ENCODE results near the gene PUS7.
A peak's percentile ranks its signal among the peaks of the same experiment; 100 is the strongest.

PUS7 gene, protein sequence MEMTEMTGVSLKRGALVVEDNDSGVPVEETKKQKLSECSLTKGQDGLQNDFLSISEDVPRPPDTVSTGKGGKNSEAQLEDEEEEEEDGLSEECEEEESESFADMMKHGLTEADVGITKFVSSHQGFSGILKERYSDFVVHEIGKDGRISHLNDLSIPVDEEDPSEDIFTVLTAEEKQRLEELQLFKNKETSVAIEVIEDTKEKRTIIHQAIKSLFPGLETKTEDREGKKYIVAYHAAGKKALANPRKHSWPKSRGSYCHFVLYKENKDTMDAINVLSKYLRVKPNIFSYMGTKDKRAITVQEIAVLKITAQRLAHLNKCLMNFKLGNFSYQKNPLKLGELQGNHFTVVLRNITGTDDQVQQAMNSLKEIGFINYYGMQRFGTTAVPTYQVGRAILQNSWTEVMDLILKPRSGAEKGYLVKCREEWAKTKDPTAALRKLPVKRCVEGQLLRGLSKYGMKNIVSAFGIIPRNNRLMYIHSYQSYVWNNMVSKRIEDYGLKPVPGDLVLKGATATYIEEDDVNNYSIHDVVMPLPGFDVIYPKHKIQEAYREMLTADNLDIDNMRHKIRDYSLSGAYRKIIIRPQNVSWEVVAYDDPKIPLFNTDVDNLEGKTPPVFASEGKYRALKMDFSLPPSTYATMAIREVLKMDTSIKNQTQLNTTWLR

DNA sequence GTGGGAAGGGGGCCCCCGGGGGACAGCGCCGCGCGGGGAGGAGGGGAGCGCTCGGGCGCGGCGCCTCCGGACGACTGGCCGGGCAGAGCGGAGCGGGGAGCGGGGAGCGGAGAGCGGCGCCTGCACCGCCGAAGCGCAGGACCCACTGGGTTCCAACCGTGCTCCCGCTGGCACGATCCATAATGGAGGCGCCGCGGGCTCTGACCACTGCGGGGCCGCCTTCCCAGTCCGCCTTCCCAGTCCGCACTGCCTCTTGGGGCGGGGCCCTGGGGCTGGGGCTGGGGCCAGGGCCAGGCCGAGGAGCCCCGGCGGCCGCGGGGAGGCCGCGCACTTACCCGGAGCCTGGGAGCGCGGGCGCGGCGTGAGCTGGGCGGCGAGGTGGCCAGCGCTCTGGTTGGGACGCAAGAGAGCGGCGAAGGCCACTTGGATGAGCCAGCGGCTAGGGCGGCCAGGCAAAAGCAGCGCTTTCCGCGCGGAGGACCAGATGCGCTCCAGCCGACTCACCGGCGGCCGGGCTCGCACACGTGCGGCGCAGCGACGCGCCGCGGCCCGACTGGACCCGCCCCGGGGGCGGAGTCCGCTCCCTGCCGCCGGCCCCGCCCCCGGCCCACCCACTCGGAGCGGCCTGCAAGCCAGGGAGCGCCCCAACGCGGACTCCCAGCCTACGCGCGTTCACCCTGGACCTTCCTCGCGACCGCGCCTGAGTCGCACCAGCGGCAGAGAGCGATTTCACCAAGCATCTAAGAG lies at the start of gene PUS7:
TSS of gene PUS7 (minus strand) at position 555 of the 747 bp plus-strand sequence. CDS start 13,759 bp downstream, outside the sequence.
- in situ Hi-C loops (cut with HindIII; ENCODE audit: low sequenced_read_pairs) = no loop called here
- TF ChIP-seq CTCF (IDR thresholded peaks at IDR 0.05; ENCODE audit: low read depth, low read length) = no peak
- DNase-seq (ENCODE audit: low read depth, low spot score) = peak; percentile 91
- peak within 1 kb of the TSS; percentile 76 for H3K4me3 ChIP-seq (ENCODE audit: low read depth, low read length)

DNA sequence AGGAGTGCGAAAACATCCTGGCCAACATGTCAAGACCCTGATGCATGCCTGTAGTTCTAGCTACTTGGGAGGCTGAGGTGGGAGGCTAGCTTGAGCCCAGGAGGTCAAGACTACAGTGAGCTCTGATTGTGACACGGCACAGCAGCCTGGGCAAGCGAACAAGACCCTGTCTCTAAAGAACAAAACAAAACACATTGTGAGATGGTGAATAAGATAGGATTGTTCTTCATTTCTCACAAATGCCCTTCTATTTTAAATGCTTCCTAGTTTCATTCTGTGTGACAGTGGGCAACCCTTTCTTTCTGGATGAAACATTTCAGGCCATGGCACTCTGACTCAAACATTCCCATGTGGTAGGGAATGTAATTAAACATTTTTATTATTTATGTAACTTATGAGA lies 45.8 kb upstream of the PUS7 start:
- DNase-seq (ENCODE audit: low read depth, low spot score) = no peak
- in situ Hi-C loops (cut with HindIII; ENCODE audit: low sequenced_read_pairs) = no loop called here
- TF ChIP-seq CTCF (IDR thresholded peaks at IDR 0.05; ENCODE audit: low read depth, low read length) = no peak
- H3K4me3 ChIP-seq (ENCODE audit: low read depth, low read length) = no peak overlapping the region

DNA sequence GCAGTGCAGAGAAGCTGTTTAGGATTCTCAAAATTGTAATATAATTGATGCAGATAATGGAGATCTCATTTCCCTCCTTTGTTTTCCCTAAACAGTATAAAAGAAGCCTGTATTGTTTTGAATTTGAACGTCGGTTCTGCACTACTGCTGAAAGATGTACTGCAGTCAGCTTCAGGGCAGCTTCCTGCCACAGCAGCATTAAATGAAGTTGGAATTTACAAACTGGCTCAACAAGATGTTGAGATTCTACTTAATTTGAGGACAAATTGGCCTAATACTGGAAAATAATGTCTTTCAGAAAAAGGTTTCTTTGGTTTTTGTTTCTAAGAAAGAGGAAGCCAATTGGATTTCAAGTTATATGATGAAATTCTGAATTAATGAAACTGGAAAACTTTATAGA lies 45.0 kb upstream of the PUS7 start:
- TF ChIP-seq CTCF (IDR thresholded peaks at IDR 0.05; ENCODE audit: low read depth, low read length) = no peak
- H3K4me3 ChIP-seq (ENCODE audit: low read depth, low read length) = no peak overlapping the region
- DNase-seq (ENCODE audit: low read depth, low spot score) = no peak
- in situ Hi-C loops (cut with HindIII; ENCODE audit: low sequenced_read_pairs) = no loop called here

- TF ChIP-seq CTCF (IDR thresholded peaks at IDR 0.05; ENCODE audit: low read depth, low read length) = no peak
- in situ Hi-C loops (cut with HindIII; ENCODE audit: low sequenced_read_pairs) = no loop called here
- no peak overlapping the region for H3K4me3 ChIP-seq (ENCODE audit: low read depth, low read length)
- no peak for DNase-seq (ENCODE audit: low read depth, low spot score)
These were observed 43.1 kb upstream of the PUS7 start for GRCh38 chr7:105565190-105565589.

DNA sequence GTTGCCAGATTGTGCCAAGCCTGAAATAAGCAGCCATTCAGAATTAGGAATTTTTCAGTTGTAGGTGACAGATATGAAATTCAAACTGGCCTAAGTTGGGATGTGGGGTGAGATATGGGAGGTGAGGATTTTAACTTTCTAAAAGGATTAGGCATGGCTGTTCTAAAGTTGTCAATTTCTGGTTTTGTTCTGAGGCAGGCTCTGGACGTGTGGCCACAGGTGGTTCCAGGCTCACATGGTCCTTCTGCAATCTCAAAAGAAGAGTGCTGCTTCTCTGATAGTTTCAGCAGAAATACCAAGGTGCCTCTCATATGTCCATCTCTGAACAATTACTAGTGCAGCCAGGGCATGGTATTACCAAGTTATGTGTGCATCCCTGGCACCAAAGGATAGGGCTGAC lies 37.9 kb upstream of the PUS7 start:
- TF ChIP-seq CTCF (IDR thresholded peaks at IDR 0.05; ENCODE audit: low read depth, low read length) = no peak
- no peak overlapping the region for H3K4me3 ChIP-seq (ENCODE audit: low read depth, low read length)
- in situ Hi-C loops (cut with HindIII; ENCODE audit: low sequenced_read_pairs) = no loop called here
- no peak for DNase-seq (ENCODE audit: low read depth, low spot score)

DNA sequence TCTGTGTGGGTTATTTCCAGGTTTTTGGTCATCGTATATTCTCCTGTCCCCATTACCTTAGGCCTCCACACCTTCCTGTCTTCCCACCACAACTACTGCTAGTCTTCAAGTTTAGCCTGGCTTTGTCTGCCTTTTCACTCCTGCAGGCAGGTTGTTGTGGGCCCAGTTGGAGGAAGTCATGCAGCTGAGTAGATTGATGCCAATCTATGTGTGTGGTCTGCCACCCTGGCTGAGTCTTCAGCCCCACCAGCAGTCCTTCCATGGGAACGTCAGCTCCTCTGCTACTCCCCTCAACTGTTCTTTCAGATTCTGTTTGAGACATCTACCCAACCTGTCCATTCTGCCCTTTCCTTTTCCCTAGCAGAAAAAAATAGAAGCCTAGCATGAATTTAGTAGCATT lies 16.3 kb upstream of the PUS7 start:
- DNase-seq (ENCODE audit: low read depth, low spot score) = no peak
- in situ Hi-C loops (cut with HindIII; ENCODE audit: low sequenced_read_pairs) = no loop called here
- TF ChIP-seq CTCF (IDR thresholded peaks at IDR 0.05; ENCODE audit: low read depth, low read length) = no peak
- H3K4me3 ChIP-seq (ENCODE audit: low read depth, low read length) = no peak overlapping the region

Data from astrocyte of the spinal cord (primary cell).